Measurements from ENCODE around the gene KIDINS220.

GRCh38 chr2:8835279-8835678, 2.1 kb downstream of the KIDINS220 start:
- TF ChIP-seq EP300 (IDR thresholded peaks at IDR 0.05) (no peak), CTCF (IDR thresholded peaks at IDR 0.05) (no peak)

Data from ovary (tissue), 3 donors.